Measurements from ENCODE around the gene APAF1.
"Not testable (repeated sequence)": the region's sequence is repeated elsewhere in the genome, so short reads cannot be mapped to it uniquely, and the experiment has no call there.

APAF1 gene

GRCh38 chr12:98644712-98645571 lies at the start of gene APAF1, which contains the start of gene IKBIP:
APAF1 (plus strand) TSS chr12:98645290; CDS start chr12:98648360, 3,070 bp downstream.
IKBIP (minus strand) TSS chr12:98644788; CDS start chr12:98644701, 87 bp downstream.
- peak; percentile 93 to 95 for DNase-seq

GRCh38 chr12:98597313-98597712 lies 47.8 kb upstream of the APAF1 start:
- not testable (repeated sequence) for DNase-seq

- DNase-seq = no peak
Observed at GRCh38 chr12:98601924-98602323, 43.2 kb upstream of the APAF1 start.

GRCh38 chr12:98606359-98606988 lies 38.6 kb upstream of the APAF1 start:
- no peak for DNase-seq

- DNase-seq = no peak
Observed at GRCh38 chr12:98610596-98610995, 34.5 kb upstream of the APAF1 start.

- DNase-seq = no peak
Observed at GRCh38 chr12:98612696-98613334, 32.3 kb upstream of the APAF1 start.

GRCh38 chr12:98618952-98619351 lies 26.1 kb upstream of the APAF1 start:
- no peak for DNase-seq

- no peak for DNase-seq
Observed at GRCh38 chr12:98635657-98636323, 9.3 kb upstream of the APAF1 start.

- no peak for DNase-seq
Observed at GRCh38 chr12:98637068-98637467, 8.0 kb upstream of the APAF1 start.

- DNase-seq = no peak
Observed at GRCh38 chr12:98638009-98638408, 7.1 kb upstream of the APAF1 start.

- no peak for DNase-seq
Observed at GRCh38 chr12:98639491-98639890, 5.6 kb upstream of the APAF1 start.

- not testable (repeated sequence) for DNase-seq
Observed at GRCh38 chr12:98642801-98643200, 2.3 kb upstream of the APAF1 start.

- DNase-seq = no peak
Observed at GRCh38 chr12:98644433-98644711, 718 bp upstream of the APAF1 start.

- no peak for DNase-seq
Observed at GRCh38 chr12:98645572-98646067, 530 bp downstream of the APAF1 start.

GRCh38 chr12:98646294-98647090 lies 1.4 kb downstream of the APAF1 start:
- no peak for DNase-seq

- DNase-seq = no peak
Observed at GRCh38 chr12:98651328-98651727, 6.2 kb downstream of the APAF1 start.

- DNase-seq = no peak
Observed at GRCh38 chr12:98653866-98654493, 8.9 kb downstream of the APAF1 start.

GRCh38 chr12:98656289-98657101 lies 11.4 kb downstream of the APAF1 start:
- no peak for DNase-seq

GRCh38 chr12:98660521-98660920 lies 15.4 kb downstream of the APAF1 start:
- DNase-seq = no peak

GRCh38 chr12:98669751-98670150 lies 24.7 kb downstream of the APAF1 start:
- no peak for DNase-seq

GRCh38 chr12:98671459-98671858 lies 26.4 kb downstream of the APAF1 start:
- DNase-seq = no peak

Measured in activated CD4-positive, alpha-beta T cell treated with anti-CD3 and anti-CD28 coated beads, Interleukin-2, amount 50 U/mL, for 4 hours (primary cell).